ENCODE measurements around the gene SLC12A6.

SLC12A6 gene

GRCh38 chr15:34330279-34330678 is 7.3 kb downstream of the SLC12A6 start:
- DNase-seq (ENCODE audit: low read depth in 2 of 2) = no peak

- no peak for DNase-seq (ENCODE audit: low read depth in 2 of 2)
These were observed 8.6 kb downstream of the SLC12A6 start for GRCh38 chr15:34329006-34329405.

GRCh38 chr15:34327906-34328305 is 9.7 kb downstream of the SLC12A6 start:
- DNase-seq (ENCODE audit: low read depth in 2 of 2) = no peak

GRCh38 chr15:34325368-34325767 is 12.2 kb downstream of the SLC12A6 start:
- DNase-seq (ENCODE audit: low read depth in 2 of 2) = no peak

DNA sequence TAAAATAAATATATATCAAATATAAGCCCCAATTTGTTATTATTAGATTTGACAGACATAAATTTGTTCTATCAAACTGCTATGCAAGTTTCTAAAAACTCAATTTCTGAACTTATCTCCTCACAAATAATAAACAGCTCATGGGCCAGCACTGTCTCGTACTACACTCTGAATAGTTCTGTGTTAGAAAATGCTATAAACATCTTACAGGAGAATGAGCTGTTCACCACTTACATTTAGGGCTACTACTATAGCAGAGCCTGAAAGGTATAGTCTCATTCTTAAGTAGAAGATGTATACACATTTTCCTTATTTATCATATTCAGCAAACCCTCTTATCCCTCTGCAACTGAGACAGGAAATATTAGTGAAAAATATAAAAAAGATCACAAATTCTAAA is 12.6 kb downstream of the SLC12A6 start:
- no peak for DNase-seq (ENCODE audit: low read depth in 2 of 2)

GRCh38 chr15:34323217-34323616 is 14.4 kb downstream of the SLC12A6 start:
- DNase-seq (ENCODE audit: low read depth in 2 of 2) = no peak

GRCh38 chr15:34318277-34319079 is 19.1 kb downstream of the SLC12A6 start:
- no peak for DNase-seq (ENCODE audit: low read depth in 2 of 2)

GRCh38 chr15:34314491-34315490 is 22.8 kb downstream of the SLC12A6 start:
- no peak for DNase-seq (ENCODE audit: low read depth in 2 of 2)

DNA sequence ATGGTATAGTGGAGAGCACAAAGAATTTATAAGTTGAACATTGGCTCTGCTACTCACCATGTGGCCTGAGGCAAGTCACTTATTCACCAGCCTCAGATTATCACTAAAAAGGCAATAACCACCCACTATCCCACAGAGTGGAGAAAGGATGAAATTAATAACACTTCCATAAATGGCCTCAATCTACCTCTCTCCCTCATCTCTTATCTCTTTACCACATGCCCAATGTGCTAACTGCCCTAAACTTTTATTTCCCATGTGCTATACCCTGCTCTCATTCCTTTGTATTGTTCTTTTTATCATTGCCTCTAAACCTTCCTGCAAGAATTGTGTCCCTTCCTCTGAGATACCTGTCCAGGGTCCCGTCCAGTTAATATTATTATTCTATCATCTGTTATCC is 26.0 kb downstream of the SLC12A6 start:
- no peak for DNase-seq (ENCODE audit: low read depth in 2 of 2)

GRCh38 chr15:34304613-34305012 is 33.0 kb downstream of the SLC12A6 start:
- no peak for DNase-seq (ENCODE audit: low read depth in 2 of 2)

- DNase-seq (ENCODE audit: low read depth in 2 of 2) = no peak
These were observed 36.5 kb downstream of the SLC12A6 start for GRCh38 chr15:34301058-34301457.

- no peak for DNase-seq (ENCODE audit: low read depth in 2 of 2)
These were observed 40.5 kb downstream of the SLC12A6 start for GRCh38 chr15:34297059-34297458.

- no peak for DNase-seq (ENCODE audit: low read depth in 2 of 2)
These were observed 45.0 kb downstream of the SLC12A6 start for GRCh38 chr15:34292621-34293020.

GRCh38 chr15:34284937-34285336 is 52.6 kb downstream of the SLC12A6 start:
- no peak for DNase-seq (ENCODE audit: low read depth in 2 of 2)

- no peak for DNase-seq (ENCODE audit: low read depth in 2 of 2)
These were observed 55.2 kb downstream of the SLC12A6 start for GRCh38 chr15:34282384-34282783.

- no peak for DNase-seq (ENCODE audit: low read depth in 2 of 2)
These were observed 57.4 kb downstream of the SLC12A6 start for GRCh38 chr15:34280193-34280592.

GRCh38 chr15:34279368-34279767 is 58.2 kb downstream of the SLC12A6 start:
- no peak for DNase-seq (ENCODE audit: low read depth in 2 of 2)

GRCh38 chr15:34275721-34276120 is 61.9 kb downstream of the SLC12A6 start:
- no peak for DNase-seq (ENCODE audit: low read depth in 2 of 2)

DNA sequence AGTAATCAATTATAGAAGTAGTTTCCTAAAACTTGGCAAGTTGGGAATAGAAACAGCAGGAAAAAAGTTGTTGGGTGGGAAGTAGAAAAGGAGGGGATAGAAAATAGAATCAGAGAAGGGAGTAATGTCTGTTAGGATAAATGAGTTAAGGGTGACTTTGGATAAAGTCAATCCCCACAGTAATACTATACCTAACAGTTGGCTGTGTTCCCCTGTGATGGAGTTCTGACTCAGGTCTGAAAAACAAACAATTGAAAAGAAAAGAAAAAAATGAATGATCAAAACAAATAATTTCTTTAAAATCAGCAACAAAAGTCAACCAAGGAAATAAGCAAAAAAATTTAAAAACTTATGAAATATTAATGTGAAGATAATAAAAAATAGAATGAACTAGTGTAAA is 62.4 kb downstream of the SLC12A6 start:
- DNase-seq (ENCODE audit: low read depth in 2 of 2) = no peak

GRCh38 chr15:34271493-34271892 is 66.1 kb downstream of the SLC12A6 start:
- DNase-seq (ENCODE audit: low read depth in 2 of 2) = no peak

GRCh38 chr15:34266751-34267150 is 70.8 kb downstream of the SLC12A6 start:
- DNase-seq (ENCODE audit: low read depth in 2 of 2) = no peak

DNA sequence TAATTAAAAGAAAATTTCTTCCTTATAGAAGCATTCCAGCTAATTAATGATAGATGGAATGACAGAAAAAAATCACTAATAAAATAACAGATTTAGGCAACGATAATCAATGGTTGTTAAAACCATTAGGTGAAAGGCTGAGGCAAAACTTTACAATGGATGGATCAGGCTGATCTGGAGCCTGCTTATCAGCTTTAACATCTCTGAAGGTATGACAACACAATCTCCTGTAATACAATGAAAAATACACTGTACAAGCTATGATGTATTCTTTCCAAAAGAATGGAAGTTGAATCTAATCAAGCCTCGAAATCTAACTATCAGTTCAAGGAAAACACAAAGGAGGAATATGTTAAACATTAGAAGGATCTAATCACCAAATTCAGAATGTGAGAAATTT is 73.5 kb downstream of the SLC12A6 start:
- no peak for DNase-seq (ENCODE audit: low read depth in 2 of 2)

- DNase-seq (ENCODE audit: low read depth in 2 of 2) = no peak
These were observed 75.2 kb downstream of the SLC12A6 start for GRCh38 chr15:34262362-34262761.
